ENCODE measurements around the gene PSMA6. TPM values are rescaled to one million over a fixed set of nuclear protein-coding genes. Genes with fewer than 3 reads are reported as not detected.

Gene PSMA6
- total RNA-seq, 1 experiment from 2014 or later = 210 TPM

DNA sequence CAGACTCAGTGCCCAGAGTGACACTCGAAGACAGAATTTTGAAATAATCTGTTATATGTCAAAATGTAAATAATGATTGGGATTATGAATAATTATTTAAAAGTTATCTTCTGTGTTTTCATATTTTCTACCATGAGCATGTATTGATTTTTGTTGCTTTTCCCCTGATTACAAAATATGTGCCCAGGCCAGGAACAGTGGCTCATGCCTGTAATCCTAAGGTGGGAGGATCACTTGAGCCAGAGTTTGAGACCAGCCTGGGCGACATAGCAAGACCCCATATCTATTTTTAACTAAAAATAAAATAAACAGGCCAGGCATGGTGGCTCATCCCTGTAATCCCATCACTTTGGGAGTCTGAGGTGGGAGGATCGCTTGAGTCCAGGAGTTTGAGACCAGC lies 13.5 kb downstream of the PSMA6 start:
- H3K9me3 Mint-ChIP-seq = no peaks in the 10 kb centered on the region
- CTCF ChIA-PET = no interaction called here
- TF ChIP-seq, protein P1, sequence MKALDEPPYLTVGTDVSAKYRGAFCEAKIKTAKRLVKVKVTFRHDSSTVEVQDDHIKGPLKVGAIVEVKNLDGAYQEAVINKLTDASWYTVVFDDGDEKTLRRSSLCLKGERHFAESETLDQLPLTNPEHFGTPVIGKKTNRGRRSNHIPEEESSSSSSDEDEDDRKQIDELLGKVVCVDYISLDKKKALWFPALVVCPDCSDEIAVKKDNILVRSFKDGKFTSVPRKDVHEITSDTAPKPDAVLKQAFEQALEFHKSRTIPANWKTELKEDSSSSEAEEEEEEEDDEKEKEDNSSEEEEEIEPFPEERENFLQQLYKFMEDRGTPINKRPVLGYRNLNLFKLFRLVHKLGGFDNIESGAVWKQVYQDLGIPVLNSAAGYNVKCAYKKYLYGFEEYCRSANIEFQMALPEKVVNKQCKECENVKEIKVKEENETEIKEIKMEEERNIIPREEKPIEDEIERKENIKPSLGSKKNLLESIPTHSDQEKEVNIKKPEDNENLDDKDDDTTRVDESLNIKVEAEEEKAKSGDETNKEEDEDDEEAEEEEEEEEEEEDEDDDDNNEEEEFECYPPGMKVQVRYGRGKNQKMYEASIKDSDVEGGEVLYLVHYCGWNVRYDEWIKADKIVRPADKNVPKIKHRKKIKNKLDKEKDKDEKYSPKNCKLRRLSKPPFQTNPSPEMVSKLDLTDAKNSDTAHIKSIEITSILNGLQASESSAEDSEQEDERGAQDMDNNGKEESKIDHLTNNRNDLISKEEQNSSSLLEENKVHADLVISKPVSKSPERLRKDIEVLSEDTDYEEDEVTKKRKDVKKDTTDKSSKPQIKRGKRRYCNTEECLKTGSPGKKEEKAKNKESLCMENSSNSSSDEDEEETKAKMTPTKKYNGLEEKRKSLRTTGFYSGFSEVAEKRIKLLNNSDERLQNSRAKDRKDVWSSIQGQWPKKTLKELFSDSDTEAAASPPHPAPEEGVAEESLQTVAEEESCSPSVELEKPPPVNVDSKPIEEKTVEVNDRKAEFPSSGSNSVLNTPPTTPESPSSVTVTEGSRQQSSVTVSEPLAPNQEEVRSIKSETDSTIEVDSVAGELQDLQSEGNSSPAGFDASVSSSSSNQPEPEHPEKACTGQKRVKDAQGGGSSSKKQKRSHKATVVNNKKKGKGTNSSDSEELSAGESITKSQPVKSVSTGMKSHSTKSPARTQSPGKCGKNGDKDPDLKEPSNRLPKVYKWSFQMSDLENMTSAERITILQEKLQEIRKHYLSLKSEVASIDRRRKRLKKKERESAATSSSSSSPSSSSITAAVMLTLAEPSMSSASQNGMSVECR (CRISPR knock-in tag; IDR thresholded peaks at IDR 0.05; ENCODE audit: borderline replicate concordance) = no peak
- TF ChIP-seq ZNF317 (CRISPR knock-in tag; IDR thresholded peaks at IDR 0.05; ENCODE audit: borderline replicate concordance, low read depth) (no peak), NR1H2 (CRISPR knock-in tag; IDR thresholded peaks at IDR 0.05) (no peak), PRRX2 (CRISPR knock-in tag; IDR thresholded peaks at IDR 0.05) (no peak), ZNF396 (CRISPR knock-in tag; IDR thresholded peaks at IDR 0.05; ENCODE audit: borderline replicate concordance) (no peak), OVOL2 (CRISPR knock-in tag; IDR thresholded peaks at IDR 0.05; ENCODE audit: borderline replicate concordance) (no peak), TEAD1 (CRISPR knock-in tag; IDR thresholded peaks at IDR 0.05) (no peak), CBFB (CRISPR knock-in tag; IDR thresholded peaks at IDR 0.05; ENCODE audit: low read depth) (no peak), NFATC4 (CRISPR knock-in tag; IDR thresholded peaks at IDR 0.05) (no peak)
- TF ChIP-seq, protein P2, sequence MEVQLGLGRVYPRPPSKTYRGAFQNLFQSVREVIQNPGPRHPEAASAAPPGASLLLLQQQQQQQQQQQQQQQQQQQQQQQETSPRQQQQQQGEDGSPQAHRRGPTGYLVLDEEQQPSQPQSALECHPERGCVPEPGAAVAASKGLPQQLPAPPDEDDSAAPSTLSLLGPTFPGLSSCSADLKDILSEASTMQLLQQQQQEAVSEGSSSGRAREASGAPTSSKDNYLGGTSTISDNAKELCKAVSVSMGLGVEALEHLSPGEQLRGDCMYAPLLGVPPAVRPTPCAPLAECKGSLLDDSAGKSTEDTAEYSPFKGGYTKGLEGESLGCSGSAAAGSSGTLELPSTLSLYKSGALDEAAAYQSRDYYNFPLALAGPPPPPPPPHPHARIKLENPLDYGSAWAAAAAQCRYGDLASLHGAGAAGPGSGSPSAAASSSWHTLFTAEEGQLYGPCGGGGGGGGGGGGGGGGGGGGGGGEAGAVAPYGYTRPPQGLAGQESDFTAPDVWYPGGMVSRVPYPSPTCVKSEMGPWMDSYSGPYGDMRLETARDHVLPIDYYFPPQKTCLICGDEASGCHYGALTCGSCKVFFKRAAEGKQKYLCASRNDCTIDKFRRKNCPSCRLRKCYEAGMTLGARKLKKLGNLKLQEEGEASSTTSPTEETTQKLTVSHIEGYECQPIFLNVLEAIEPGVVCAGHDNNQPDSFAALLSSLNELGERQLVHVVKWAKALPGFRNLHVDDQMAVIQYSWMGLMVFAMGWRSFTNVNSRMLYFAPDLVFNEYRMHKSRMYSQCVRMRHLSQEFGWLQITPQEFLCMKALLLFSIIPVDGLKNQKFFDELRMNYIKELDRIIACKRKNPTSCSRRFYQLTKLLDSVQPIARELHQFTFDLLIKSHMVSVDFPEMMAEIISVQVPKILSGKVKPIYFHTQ (CRISPR knock-in tag; IDR thresholded peaks at IDR 0.05) = no peak
- TF ChIP-seq, protein P3, sequence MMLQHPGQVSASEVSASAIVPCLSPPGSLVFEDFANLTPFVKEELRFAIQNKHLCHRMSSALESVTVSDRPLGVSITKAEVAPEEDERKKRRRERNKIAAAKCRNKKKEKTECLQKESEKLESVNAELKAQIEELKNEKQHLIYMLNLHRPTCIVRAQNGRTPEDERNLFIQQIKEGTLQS (CRISPR knock-in tag; conservative IDR thresholded peaks at IDR 0.05) = no peak
- TF ChIP-seq, protein P4, sequence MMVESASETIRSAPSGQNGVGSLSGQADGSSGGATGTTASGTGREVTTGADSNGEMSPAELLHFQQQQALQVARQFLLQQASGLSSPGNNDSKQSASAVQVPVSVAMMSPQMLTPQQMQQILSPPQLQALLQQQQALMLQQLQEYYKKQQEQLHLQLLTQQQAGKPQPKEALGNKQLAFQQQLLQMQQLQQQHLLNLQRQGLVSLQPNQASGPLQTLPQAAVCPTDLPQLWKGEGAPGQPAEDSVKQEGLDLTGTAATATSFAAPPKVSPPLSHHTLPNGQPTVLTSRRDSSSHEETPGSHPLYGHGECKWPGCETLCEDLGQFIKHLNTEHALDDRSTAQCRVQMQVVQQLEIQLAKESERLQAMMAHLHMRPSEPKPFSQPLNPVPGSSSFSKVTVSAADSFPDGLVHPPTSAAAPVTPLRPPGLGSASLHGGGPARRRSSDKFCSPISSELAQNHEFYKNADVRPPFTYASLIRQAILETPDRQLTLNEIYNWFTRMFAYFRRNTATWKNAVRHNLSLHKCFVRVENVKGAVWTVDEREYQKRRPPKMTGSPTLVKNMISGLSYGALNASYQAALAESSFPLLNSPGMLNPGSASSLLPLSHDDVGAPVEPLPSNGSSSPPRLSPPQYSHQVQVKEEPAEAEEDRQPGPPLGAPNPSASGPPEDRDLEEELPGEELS (CRISPR knock-in tag; IDR thresholded peaks at IDR 0.05) = no peak
- TF ChIP-seq, protein P5, sequence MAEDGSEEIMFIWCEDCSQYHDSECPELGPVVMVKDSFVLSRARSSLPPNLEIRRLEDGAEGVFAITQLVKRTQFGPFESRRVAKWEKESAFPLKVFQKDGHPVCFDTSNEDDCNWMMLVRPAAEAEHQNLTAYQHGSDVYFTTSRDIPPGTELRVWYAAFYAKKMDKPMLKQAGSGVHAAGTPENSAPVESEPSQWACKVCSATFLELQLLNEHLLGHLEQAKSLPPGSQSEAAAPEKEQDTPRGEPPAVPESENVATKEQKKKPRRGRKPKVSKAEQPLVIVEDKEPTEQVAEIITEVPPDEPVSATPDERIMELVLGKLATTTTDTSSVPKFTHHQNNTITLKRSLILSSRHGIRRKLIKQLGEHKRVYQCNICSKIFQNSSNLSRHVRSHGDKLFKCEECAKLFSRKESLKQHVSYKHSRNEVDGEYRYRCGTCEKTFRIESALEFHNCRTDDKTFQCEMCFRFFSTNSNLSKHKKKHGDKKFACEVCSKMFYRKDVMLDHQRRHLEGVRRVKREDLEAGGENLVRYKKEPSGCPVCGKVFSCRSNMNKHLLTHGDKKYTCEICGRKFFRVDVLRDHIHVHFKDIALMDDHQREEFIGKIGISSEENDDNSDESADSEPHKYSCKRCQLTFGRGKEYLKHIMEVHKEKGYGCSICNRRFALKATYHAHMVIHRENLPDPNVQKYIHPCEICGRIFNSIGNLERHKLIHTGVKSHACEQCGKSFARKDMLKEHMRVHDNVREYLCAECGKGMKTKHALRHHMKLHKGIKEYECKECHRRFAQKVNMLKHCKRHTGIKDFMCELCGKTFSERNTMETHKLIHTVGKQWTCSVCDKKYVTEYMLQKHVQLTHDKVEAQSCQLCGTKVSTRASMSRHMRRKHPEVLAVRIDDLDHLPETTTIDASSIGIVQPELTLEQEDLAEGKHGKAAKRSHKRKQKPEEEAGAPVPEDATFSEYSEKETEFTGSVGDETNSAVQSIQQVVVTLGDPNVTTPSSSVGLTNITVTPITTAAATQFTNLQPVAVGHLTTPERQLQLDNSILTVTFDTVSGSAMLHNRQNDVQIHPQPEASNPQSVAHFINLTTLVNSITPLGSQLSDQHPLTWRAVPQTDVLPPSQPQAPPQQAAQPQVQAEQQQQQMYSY (CRISPR knock-in tag; IDR thresholded peaks at IDR 0.05) = no peak
- TF ChIP-seq, protein P6, sequence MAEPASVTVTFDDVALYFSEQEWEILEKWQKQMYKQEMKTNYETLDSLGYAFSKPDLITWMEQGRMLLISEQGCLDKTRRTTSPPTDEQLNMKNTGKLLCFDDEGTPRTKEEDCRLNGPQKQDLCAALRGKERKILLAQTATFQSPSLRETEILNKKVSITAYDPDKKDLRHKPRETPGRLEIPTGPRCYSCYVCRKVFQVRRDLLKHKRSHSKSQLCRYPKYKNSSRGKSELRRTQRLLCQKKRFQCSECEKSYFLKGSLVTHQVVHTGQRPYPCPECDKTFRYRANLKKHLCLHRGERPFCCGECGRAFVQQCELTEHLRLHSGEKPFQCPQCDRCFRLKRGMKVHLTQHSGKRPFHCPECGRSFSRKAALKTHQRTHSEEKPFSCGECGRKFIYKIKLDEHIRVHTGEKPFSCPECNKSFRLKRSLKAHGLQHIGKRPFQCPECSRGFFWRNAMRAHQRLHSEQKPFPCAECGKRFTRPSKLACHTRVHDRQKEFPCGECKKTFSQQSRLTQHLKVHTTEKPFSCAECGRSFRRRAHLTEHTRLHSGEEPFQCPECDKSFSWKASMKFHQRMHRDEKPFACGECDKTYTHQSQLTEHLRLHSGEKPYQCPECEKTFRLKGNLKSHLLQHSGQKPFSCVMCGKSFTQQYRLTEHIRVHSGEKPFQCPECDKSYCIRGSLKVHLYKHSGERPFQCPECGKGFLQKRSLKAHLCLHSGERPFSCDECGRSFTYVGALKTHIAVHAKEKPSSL (CRISPR knock-in tag; conservative IDR thresholded peaks at IDR 0.05) = no peak
- TF ChIP-seq, protein P7, sequence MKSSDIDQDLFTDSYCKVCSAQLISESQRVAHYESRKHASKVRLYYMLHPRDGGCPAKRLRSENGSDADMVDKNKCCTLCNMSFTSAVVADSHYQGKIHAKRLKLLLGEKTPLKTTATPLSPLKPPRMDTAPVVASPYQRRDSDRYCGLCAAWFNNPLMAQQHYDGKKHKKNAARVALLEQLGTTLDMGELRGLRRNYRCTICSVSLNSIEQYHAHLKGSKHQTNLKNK (CRISPR knock-in tag; IDR thresholded peaks at IDR 0.05) = no peak
- TF ChIP-seq, protein P8, sequence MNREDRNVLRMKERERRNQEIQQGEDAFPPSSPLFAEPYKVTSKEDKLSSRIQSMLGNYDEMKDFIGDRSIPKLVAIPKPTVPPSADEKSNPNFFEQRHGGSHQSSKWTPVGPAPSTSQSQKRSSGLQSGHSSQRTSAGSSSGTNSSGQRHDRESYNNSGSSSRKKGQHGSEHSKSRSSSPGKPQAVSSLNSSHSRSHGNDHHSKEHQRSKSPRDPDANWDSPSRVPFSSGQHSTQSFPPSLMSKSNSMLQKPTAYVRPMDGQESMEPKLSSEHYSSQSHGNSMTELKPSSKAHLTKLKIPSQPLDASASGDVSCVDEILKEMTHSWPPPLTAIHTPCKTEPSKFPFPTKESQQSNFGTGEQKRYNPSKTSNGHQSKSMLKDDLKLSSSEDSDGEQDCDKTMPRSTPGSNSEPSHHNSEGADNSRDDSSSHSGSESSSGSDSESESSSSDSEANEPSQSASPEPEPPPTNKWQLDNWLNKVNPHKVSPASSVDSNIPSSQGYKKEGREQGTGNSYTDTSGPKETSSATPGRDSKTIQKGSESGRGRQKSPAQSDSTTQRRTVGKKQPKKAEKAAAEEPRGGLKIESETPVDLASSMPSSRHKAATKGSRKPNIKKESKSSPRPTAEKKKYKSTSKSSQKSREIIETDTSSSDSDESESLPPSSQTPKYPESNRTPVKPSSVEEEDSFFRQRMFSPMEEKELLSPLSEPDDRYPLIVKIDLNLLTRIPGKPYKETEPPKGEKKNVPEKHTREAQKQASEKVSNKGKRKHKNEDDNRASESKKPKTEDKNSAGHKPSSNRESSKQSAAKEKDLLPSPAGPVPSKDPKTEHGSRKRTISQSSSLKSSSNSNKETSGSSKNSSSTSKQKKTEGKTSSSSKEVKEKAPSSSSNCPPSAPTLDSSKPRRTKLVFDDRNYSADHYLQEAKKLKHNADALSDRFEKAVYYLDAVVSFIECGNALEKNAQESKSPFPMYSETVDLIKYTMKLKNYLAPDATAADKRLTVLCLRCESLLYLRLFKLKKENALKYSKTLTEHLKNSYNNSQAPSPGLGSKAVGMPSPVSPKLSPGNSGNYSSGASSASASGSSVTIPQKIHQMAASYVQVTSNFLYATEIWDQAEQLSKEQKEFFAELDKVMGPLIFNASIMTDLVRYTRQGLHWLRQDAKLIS (CRISPR knock-in tag; IDR thresholded peaks at IDR 0.05; ENCODE audit: borderline replicate concordance) = no peak
- no peaks in the 10 kb centered on the region; the same call in 1 of the 2 replicates for H3K4me1 Mint-ChIP-seq
- no peak for DNase-seq (ENCODE audit: low spot score)
- no peak for ATAC-seq
- no peaks in the 10 kb centered on the region for H3K27me3 Mint-ChIP-seq (ENCODE audit: low read depth)
- POLR2A ChIA-PET = no interaction called here
- no peak overlapping the region for H3K4me3 Mint-ChIP-seq
- peaks cover 26% of the 10 kb centered on the region for H3K36me3 Mint-ChIP-seq
- no peak overlapping the region for H3K27ac Mint-ChIP-seq
